DOHH2 (cell line): ENCODE data around the gene GFRA1.

Source experiments
- EZH2phosphoT487 ChIP-seq: fragments of 200-600 bp; sonication (generic); IDR thresholded peaks from 2 replicates; pipeline ENCODE4 v1.6.1; 2017; ENCODE audit warnings: borderline replicate concordance, mild to moderate bottlenecking, antibody characterized with exemption, low read length, moderate library complexity, mixed read lengths
- TF ChIP-seq, protein P1 (sequence below): fragments of 200-600 bp; sonication (generic); IDR thresholded peaks from one replicate; pipeline ENCODE4 v1.5.1; 2014; ENCODE audit warnings: antibody characterized with exemption, mild to moderate bottlenecking, low read depth, low read length; ENCODE audit not compliant: poor library complexity, severe bottlenecking

DNA sequence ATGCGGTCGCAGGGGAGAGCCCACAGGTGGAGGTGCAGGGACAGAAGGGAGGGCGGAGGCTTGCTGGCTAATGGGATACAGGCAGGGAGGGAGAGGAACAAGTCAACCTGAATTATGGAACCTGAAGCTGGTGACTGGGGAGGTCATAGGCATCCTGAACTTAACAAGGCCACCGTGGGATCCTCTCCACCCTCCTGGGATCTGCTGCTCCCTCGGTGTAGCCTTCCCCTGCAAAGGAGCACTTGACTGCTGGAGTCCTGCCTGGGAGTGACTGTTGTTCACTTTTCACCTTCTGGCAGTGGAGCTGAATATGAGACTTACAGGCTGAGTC is 223.1 kb downstream of the GFRA1 start:
- TF ChIP-seq, protein P1, sequence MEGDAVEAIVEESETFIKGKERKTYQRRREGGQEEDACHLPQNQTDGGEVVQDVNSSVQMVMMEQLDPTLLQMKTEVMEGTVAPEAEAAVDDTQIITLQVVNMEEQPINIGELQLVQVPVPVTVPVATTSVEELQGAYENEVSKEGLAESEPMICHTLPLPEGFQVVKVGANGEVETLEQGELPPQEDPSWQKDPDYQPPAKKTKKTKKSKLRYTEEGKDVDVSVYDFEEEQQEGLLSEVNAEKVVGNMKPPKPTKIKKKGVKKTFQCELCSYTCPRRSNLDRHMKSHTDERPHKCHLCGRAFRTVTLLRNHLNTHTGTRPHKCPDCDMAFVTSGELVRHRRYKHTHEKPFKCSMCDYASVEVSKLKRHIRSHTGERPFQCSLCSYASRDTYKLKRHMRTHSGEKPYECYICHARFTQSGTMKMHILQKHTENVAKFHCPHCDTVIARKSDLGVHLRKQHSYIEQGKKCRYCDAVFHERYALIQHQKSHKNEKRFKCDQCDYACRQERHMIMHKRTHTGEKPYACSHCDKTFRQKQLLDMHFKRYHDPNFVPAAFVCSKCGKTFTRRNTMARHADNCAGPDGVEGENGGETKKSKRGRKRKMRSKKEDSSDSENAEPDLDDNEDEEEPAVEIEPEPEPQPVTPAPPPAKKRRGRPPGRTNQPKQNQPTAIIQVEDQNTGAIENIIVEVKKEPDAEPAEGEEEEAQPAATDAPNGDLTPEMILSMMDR, result no peak
- TF ChIP-seq EZH2phosphoT487, result no peak
